Mesothelial cell of epicardium (in vitro differentiated cells): ENCODE measurements around the gene DIS3L2. TPM values are rescaled to one million over a fixed set of nuclear protein-coding genes. Genes with fewer than 3 reads are reported as not detected.

Experiments
- DNase-seq, 2 experiments: peaks; one replicate each; pipeline ENCODE4 v3.0.0; 2021; ENCODE audit warnings: low spot score in 2 of 2; ENCODE audit not compliant: unreplicated experiment in 2 of 2
- H3K27ac Mint-ChIP-seq: 2 replicates; pipeline ENCODE4 v1.8.0; 2021; ENCODE audit warnings: mixed read lengths
- H3K27me3 Mint-ChIP-seq: 2 replicates; pipeline ENCODE4 v1.8.0; 2021; ENCODE audit warnings: low read depth, mixed read lengths
- H3K36me3 Mint-ChIP-seq: 2 replicates; pipeline ENCODE4 v1.8.0; 2021; ENCODE audit warnings: mixed read lengths
- H3K4me1 Mint-ChIP-seq: 2 replicates; pipeline ENCODE4 v1.8.0; 2021; ENCODE audit warnings: mixed read lengths
- H3K4me3 Mint-ChIP-seq: 2 replicates; pipeline ENCODE4 v1.8.0; 2021; ENCODE audit warnings: mild to moderate bottlenecking, moderate library complexity, mixed read lengths
- H3K9me3 Mint-ChIP-seq: 2 replicates; pipeline ENCODE4 v1.8.0; 2021; ENCODE audit warnings: mixed read lengths
- total RNA-seq: library from RNA; stranded (reverse); gene quantifications from 3 replicates; pipeline ENCODE4 v1.2.1, GENCODE V29; 2021
- TF ChIP-seq, protein P1 (sequence below): fragments of 200-600 bp; sonication (generic); IDR thresholded peaks from one replicate; pipeline ENCODE4 v1.5.0; 2021; ENCODE audit warnings: antibody characterized with exemption; ENCODE audit not compliant: unreplicated experiment

DIS3L2 gene
- total RNA-seq, 1 donor from 2014 or later = 74.4 TPM

GRCh38 chr2:231985823-231986261 is 24.3 kb downstream of the DIS3L2 start:
- no peak overlapping the region for H3K4me3 Mint-ChIP-seq
- peaks cover 4% of the 10 kb centered on the region for H3K4me1 Mint-ChIP-seq
- H3K9me3 Mint-ChIP-seq = peaks cover 10% of the 10 kb centered on the region
- peaks cover 13% of the 10 kb centered on the region for H3K36me3 Mint-ChIP-seq
- TF ChIP-seq, protein P1, sequence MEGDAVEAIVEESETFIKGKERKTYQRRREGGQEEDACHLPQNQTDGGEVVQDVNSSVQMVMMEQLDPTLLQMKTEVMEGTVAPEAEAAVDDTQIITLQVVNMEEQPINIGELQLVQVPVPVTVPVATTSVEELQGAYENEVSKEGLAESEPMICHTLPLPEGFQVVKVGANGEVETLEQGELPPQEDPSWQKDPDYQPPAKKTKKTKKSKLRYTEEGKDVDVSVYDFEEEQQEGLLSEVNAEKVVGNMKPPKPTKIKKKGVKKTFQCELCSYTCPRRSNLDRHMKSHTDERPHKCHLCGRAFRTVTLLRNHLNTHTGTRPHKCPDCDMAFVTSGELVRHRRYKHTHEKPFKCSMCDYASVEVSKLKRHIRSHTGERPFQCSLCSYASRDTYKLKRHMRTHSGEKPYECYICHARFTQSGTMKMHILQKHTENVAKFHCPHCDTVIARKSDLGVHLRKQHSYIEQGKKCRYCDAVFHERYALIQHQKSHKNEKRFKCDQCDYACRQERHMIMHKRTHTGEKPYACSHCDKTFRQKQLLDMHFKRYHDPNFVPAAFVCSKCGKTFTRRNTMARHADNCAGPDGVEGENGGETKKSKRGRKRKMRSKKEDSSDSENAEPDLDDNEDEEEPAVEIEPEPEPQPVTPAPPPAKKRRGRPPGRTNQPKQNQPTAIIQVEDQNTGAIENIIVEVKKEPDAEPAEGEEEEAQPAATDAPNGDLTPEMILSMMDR = no peak
- DNase-seq = no peak
- no peaks in the 10 kb centered on the region for H3K27me3 Mint-ChIP-seq
- H3K27ac Mint-ChIP-seq = no peak overlapping the region

- H3K27ac Mint-ChIP-seq = no peak overlapping the region
- peaks cover 13% of the 10 kb centered on the region for H3K36me3 Mint-ChIP-seq
- no peak overlapping the region for H3K4me3 Mint-ChIP-seq
- no peak for DNase-seq
- H3K4me1 Mint-ChIP-seq = peaks cover 9% of the 10 kb centered on the region
- H3K9me3 Mint-ChIP-seq = peaks cover 10% of the 10 kb centered on the region
- no peaks in the 10 kb centered on the region for H3K27me3 Mint-ChIP-seq
- TF ChIP-seq, protein P1 = no peak
Measured at GRCh38 chr2:231987124-231987727, 25.7 kb downstream of the DIS3L2 start.

DNA sequence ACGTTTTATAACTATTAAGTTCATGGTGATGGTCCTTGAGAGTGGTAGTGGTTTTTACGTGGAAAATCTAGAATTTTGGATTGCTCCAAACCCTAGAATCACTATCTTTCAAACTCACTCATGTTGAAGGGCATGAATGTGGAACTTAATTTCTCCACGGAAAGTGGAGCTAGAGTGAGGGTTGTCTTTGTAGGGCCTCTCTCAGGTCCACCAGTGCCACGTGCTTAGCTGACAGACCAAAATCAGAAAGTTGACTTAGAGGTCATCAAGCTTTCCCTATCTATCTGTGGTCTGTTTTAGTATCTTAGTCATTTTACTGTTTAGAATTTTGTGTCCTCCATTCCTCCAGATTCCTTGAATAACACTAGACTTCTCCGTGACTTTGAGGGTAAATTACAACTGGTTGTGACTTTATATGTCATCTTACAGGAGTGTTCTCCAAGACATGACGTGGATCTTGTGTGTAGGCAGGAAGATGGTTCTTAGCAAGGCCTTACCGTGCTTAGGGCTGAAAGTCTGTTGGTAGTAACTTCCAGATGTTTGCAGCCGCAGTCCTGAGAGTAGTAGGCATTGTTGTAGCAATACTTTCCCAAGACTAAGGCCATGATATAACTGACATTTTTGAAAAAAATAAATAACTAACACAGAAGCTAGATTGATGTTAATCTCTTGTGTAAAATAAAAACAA is 26.8 kb downstream of the DIS3L2 start:
- no peak overlapping the region for H3K27ac Mint-ChIP-seq
- TF ChIP-seq, protein P1 = no peak
- H3K36me3 Mint-ChIP-seq = peaks cover 9% of the 10 kb centered on the region
- peaks cover 9% of the 10 kb centered on the region for H3K4me1 Mint-ChIP-seq
- H3K9me3 Mint-ChIP-seq = peaks cover 10% of the 10 kb centered on the region
- H3K4me3 Mint-ChIP-seq = no peak overlapping the region
- DNase-seq = no peak
- no peaks in the 10 kb centered on the region for H3K27me3 Mint-ChIP-seq

DNA sequence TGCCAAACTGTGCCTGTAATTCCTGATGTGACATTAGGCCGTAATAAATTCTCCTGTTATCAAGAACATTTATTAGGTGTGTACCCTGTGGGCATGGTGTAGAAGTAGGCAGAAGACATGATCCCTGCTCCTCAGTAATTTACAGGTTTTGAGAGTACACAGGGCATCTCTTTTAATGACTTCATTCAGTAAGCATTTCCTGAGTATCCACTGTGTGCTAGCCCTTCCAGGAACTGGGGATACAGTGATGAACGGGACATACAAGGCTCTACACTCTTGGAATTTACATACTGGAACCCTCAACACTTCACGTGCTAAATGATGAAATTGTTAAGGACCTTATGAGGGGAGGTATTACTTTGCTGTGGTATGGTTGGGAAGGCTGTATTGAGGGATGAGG is 30.2 kb downstream of the DIS3L2 start:
- TF ChIP-seq, protein P1 = no peak
- no peak overlapping the region for H3K4me3 Mint-ChIP-seq
- no peaks in the 10 kb centered on the region for H3K9me3 Mint-ChIP-seq
- peaks cover 9% of the 10 kb centered on the region for H3K4me1 Mint-ChIP-seq
- no peak for DNase-seq
- no peak overlapping the region for H3K27ac Mint-ChIP-seq
- no peaks in the 10 kb centered on the region for H3K36me3 Mint-ChIP-seq
- no peaks in the 10 kb centered on the region for H3K27me3 Mint-ChIP-seq

GRCh38 chr2:231992888-231993287 is 31.4 kb downstream of the DIS3L2 start:
- TF ChIP-seq, protein P1 = no peak
- Mint-ChIP-seq H3K4me1 (peaks cover 9% of the 10 kb centered on the region), H3K9me3 (no peaks in the 10 kb centered on the region), H3K27me3 (no peaks in the 10 kb centered on the region), H3K27ac (no peak overlapping the region), H3K4me3 (no peak overlapping the region), H3K36me3 (no peaks in the 10 kb centered on the region)
- DNase-seq = no peak
